NCI-H226 (cell line): Measurements from ENCODE around the gene PRDM16.

Experiments used
- DNase-seq: peaks from one replicate; pipeline ENCODE4 v3.0.0-alpha.2; 2015

PRDM16 gene

DNA sequence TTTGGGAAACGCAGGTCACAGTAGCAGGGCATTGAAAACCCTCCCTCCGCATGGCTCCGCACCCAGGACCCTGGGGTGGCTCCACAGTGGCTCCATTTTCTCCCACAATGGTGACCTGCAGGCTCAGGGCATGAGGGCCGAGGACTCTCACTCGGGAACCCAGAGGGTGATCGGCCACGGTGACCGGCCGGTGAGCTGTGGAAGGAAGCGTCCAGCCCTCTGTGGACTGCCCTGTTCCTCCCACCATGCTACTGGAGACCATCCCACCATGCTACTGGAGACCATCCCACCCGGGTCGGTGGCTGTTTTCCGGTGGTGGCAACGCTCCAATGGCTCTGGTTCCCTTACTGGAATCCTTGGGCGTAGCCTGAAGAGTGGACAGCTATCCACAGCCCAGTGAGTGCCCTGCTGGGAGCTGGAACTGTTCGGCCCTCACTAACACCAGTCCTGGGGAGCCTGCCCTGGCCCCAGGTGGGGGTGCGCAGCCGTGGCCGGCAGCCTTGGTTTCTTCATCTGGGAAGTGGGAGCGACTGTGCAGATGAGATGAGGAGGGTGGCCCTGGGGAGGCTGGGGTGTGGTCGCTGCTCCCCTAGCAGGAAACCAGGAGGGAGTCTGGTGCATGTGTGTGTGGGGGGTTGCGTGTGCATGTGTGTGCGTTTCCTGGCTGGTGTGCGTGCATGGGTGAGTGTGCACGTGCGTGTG lies 59.6 kb downstream of the PRDM16 start:
- DNase-seq, result no peak

DNA sequence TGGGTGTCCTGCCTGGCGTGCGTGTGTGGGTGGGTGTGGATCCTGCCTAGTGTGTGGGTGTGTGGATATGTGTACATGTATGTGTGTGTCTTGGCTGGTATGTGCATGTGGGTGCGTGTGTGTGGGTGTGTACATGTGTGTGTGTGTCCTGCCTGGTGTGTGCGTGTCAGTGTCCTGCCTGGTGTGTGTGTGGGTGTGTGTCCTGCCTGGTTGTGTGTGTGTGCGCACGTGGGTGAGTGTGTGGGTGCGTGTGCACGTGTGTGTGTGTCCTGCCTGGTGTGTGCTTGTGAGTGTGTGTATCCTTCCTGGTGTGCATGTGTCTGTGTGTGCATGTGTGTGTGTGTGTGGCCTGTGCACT lies 60.1 kb downstream of the PRDM16 start:
- DNase-seq, result no peak

DNA sequence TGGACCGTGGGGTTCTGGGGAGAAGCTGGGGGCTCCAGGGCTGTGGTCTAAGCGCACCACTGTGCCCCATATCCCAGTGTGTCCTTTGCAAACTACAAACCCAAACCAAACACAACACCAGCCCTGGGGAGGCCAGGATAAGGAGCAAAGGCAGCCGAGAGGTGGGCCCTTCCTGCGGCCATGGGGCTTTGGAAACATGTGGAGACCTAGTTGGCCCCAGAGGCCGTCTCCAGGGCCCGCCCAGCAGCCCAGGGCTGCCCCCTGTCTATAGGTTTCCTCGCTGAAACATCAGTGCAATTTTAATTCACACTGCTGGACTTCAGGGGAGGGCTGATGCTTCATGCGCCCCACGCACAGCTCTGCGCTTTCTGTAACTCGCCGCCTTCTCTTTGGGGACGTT lies 61.3 kb downstream of the PRDM16 start:
- DNase-seq, result no peak

DNA sequence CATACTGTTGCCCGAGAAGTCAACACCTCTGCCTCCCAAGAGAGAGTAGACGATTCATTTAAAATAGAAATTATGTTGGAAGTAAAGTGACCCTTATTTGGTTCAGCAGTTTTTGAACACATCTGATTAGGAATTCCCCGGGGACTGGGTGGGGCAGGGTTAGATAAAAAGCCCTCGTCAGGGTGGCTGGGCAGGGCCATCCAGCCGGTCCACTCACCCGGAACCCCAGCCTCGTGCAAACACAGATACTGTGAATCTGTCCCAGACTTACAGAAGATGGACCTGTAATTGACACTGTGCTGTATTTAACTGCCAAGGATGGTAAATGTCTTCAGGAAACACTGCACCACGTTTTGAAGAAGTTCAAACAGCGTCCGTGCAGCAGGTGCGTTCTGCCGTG lies 63.7 kb downstream of the PRDM16 start:
- DNase-seq, result no peak

DNA sequence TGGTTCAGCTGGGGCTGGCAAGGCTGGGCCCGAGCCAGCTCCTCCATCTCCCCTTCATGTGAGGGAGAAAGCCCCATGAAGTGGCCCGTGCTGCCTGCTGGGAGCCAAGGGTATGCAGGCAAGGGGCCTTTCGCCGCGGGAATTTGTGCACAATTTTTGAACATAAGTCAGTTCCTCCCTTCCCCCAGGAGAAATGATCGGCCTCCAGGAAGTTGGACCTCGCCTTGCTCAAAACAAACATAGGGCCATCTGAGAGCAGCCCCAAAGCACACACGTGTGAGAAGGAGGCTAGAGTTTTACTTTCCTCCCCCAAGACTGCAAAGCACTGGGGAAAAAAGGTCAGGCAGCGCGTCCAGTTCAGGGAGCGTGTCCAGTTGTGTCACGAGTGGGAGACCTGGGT lies 64.7 kb downstream of the PRDM16 start:
- DNase-seq, result no peak

DNA sequence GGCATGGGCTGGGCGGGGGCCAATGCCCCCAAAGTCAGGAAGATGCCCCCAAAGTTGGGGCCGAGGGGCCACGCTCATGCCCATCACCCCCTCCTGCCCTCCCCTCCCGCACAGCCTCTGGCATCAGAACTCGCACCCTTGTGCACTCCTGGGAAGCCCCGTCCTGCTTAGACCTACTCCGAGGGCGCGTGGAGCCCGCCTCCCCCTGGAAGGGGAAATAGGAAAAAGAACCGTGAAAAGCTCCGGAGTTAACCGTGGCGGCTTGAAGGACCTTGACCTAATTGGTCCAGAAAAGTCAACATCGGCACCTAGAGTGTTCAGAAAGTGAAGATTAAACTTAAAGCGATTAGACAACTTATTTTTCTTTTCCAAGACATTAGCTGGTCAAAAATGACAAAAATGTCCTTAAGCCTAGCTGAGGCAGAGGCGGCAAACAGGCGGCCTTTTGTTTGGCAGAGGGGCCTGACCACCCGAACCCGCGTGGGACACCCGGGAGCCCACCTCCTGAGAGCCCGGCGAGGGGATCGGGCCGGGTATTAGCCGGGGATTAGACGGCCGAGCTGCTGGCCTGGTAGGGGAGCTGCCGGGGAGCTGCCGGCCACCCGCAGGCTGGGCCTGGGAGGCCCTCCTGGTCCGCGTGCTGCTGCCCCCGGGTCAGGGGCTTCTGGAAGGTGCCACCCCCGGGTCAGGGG lies 65.5 kb downstream of the PRDM16 start:
- no peak for DNase-seq

DNA sequence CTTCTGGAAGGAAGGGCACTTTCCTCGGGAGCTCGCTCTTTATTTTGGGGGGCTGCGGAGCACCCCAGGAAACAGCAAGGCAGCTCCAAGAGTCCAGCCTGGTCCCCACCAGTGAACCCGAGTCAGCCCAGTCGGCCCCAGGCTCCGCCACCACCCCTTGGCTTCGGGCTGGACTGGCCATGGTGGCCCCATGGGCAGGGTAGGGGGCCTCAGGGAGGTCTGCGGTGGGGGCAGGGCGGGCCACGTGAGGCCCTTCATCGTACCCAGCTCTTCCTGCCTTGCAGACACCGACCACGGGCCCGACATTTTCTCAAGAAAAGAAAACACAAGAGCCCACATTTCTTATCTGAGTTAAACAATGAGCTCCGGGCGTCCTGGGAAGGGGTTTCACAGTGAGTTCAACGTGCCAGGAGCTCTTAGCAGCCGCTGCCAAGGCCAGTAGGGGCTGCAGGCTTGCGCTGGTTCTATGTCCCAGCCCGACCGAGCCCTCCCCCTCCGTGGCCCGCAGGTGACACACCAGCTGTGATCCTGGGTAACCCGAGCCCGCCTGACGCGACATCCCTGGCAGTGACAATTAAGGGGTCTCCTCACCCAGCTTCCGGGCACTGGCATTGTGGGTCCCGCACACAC lies 66.2 kb downstream of the PRDM16 start:
- no peak for DNase-seq

DNA sequence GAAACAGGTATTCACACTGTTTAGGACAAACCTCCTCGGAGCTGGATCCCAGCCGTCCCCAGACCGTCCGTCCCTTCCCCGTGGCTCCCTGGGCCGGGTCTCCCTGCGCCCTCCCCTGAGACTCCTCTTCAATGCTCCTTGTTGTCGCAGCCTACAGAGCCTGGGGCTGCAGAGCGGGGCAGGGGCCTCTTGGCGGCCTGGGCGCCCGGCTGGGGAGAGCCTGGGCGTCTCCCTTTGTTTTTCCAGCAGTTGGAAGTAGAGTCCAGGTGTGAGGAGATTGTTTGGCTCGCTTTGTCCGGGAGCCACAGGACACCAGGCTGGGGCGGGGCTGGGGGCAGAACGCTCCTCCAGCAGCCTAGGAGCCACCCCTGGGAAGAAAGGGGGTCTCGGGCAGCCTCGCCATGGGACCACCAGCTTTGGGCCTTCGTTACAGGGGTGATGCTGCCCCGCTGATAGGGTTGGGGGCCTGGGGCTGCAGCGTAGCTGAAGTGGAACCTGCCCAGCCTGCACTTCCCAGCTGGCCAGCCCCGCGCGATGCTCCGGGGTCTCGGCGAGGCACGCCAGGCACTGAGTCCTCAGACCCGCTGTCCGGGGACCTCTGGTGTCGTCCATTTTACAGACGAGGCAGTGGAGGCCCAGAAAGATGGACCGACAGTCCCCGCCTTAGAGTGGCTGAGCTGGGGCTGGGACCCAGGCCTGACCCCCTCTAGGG lies 66.9 kb downstream of the PRDM16 start:
- no peak for DNase-seq

DNA sequence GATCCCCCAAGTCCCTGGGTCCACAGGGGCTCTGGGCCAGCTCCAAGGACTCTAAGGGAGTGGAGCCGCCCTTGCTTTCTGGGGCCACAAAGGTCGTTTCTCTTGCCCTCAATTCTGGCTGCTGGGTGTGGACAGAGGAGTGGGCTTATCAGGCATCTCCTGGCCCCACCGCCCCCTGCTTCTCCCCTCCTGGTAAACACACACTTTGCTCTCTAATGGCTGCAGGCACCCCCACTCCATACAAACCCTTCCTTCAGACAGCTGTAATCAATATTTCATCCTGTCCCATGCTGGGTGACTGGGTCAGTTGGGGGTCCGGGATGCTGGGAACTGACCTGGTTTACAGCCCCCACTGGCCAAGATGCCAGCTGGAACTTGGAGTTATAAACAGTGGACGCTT lies 67.5 kb downstream of the PRDM16 start:
- no peak for DNase-seq

DNA sequence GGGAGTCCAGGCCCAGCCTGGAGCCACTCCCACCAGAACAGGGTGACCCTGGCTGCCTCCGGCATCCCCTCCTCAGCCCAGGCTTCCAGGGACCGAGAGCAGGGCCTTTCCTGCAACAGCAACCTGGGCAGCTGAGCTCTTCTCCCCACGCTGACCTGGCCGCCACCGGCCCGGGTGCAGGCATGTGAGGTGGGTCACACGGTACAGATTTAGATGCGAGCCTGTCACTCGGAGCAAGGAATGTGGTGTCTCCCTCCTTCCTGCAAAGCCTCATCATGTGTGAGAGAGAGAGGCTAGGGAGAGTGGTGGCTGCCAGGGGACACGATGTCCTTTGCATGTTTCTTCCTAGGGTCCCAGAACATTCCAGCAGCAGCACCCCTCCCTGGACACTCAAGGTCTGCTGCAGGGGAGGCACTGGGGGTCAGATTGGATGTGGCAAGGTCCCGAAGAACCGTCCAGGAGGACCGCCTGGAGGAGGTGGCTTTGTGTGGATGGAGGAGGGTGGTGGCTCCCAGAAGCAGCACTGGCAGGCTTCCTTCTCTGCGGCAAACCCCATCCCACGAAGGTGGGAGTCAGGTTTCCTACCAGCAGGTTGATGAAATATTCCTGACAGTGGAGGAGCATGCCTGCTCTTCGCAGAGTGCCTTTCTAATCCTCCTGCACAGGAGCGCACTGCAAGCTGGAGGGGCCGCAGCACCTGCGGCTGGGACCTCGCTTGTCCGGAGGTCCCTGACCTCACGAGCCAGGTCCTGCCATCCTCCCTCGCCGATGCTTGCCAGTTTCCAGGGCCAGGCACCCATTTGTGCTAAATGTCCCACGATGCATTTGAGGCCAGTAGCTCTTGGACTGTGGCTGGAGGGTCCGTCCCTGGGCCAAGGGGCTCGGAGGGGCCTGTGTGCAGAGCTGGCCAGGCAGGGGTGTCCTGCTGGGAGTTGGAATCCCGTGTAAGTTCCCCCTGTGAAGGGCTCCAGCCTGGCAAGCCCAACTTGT lies 68.4 kb downstream of the PRDM16 start:
- no peak for DNase-seq

DNA sequence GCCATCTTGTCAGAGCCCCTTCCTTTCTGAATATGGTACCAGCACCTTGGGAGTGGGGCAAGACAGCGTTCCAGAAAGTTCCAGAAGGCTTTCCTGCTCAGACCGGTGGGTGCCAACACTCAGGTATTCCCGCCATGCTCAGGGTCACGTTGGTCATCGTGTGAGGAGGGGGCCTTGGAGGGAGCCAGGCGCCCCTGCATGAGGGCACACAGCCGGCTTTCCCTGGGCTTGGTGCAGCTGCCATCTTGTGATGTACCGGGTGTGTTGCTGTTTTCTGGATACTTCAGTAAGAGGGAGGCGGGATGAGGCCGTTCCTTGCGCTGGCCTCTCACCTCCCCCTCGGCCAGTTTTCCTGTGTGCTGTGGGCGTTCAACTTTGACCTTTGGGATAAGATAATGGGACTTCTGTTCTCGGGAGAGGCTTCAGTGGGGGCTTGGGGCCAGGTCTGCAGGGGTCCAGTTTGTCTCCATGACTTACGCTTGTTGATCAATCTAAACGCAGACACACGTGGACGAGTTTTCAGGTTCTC lies 69.7 kb downstream of the PRDM16 start:
- DNase-seq, result no peak

DNA sequence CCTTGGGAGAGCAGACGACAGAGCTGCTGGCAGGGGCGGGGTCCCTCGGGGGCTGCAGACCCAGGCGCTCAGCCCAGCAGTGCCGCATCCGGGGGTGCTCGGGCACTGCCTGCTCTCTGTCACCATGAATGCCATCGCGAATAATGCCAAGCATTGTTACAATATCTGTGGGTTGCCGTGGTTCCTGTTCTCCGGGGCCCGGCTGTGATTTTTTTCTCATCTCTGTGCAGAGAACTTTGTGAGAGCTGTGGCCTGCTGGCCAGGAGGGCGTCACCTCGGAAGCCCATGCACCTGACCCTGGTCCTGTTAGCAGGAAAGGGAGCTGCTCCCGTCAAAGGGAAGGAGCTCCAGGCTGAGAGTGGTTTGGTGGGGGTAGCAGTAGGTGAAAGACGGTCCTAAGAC lies 70.4 kb downstream of the PRDM16 start:
- DNase-seq, result no peak

DNA sequence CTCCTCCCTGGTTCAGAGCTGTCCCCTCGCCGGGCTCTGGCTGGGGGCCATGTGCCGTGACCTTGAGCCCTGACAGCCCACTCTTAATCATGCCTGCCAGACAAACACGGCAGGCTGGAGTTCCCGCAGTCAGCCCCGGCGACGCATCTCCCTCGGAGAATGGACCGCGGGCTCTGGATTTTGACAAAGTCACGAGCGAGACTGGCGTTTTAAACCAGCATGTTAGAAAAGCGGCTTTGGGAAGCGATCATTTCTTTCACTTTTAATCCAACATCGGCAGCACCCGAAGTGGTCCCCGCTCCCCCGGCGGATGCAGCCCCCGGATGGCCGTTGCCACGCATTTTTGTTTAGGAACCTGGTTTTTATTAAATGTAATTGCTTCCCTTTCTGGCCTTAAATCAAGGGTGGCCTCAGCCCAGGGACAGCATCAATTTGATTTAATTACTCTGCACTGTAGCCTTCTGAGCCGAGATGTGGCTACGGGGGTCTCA lies 70.9 kb downstream of the PRDM16 start:
- DNase-seq, result no peak

DNA sequence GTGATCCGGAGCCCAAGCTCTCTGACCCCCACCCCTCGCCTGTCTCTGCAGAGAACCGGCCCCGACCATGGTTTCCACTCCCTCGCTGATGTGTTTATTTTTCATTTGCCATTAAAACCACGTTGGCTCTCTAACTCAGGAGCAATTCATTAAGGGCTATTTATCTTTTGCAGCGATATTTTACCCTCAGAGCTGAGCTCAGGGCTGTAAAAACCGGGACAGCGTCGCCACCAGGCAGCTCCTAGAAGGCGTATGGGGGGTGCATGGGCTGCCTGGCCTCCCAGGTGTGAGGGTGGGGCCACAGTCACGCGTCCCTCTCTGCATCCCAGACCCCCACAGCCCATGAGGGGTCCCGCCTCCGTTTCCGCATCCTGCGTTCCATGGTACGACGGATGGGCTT lies 71.4 kb downstream of the PRDM16 start:
- no peak for DNase-seq

DNA sequence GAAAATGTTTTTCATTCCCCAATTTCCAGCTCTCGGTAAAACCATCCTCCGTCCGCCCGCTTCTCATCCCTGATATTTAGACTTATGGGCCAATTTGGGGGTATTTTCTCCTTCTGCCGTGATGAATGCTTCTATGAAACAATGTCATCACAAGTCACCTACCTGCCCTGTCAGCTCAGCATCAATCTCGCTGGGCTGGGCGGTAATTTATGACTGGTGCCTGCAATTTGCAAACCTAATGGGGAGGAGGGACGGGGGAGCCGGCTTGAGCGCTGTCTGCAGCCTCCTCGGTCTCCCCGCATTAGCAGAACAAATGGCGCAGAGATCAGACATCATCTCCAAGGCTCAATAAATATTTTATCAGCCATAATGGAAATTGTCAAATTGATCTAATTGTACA lies 72.1 kb downstream of the PRDM16 start:
- DNase-seq, result no peak

DNA sequence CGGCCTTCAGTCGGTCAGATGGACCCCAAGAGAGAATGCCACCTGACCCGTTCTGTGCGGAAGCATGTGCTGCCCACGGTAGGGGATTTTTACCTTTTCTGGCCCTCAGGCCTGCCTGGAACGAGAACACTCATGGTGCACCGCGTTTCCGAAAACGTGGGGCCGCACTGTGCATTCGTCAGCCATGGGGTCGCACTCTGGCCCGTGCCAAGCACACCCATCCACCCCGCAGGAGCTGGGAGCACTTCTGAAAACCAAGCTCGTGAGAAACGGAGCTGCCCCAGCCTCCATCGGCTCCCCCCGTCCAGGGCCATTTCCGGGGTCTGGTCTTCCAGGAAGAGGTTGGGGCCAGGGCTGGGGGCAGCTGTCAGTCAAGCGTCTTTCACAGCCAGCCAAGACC lies 72.8 kb downstream of the PRDM16 start:
- no peak for DNase-seq

DNA sequence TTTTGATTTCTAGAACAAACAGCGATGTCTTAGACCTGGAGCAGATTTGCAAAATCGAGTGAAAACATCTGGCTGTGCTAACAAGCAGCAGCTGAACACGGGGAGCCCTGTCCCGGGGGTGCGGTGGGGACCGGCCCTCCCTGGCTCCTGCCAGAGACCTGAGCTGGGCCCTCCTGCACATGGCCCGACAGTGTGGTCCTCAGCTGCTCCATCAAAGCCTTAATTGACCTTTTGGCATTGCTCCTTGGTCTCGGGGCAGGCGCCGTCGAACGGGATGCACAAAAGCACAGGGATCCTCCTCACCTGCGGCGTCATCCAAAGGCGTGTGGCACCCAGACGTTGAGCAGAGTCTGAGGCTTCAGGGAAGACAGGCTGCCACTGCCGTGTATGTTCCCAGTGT lies 73.2 kb downstream of the PRDM16 start:
- DNase-seq, result no peak

DNA sequence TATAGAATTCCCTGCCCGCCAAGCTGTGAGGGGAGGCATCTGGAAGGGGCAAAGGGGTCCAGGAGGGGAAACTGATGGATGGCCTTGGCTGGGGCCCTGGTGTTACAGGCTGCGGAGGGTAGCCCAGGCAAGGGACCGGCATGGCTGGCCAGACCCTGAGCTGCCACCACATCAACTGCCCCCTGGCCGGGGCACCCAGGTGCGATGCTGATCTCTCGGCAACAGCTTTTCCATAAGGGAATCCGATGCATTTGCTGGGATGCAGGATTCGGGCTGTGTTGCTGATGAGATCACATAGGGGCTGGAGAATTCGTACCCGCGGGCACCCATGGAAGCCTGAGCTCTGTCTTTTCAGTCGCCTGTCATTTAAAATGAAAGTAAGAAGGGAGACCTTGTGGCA lies 73.7 kb downstream of the PRDM16 start:
- DNase-seq, result no peak

DNA sequence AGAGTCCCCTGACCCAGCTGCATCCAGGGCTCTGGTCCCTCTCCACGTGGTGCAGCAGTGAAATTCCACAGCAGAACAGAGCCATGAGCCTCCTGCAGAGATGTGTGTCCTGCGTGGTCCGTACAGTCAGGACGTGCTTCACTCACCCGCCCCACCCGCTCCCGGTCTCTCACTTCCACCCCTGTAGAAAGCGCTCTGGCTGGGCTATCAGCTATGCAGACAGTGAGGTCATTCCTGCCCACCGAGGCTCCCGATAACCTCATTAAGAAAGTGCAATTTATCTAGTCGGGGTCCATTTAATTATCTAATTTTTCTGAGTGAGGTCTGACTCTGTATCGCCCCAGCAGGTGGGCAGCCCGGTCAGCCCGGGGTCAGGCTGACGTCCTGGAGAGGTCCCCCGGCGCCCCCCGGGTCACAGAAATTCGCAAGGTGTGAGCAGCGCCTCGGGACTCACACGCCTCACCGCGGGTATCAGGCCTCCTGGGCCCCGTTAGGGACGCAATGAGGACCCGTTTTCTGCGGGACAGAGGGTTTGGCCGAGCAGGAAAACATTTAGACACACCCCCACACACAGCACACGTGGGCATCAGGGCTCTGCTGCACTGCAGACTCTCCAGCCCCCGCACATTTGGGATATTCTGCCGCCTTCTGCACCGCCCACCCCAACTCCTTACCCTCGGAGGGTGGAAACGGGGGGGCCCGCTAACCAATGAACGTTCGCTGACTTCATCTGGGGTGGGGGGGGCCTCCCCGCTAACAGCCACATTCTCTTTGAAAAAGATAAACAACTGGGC lies 76.7 kb downstream of the PRDM16 start:
- DNase-seq, result no peak

DNA sequence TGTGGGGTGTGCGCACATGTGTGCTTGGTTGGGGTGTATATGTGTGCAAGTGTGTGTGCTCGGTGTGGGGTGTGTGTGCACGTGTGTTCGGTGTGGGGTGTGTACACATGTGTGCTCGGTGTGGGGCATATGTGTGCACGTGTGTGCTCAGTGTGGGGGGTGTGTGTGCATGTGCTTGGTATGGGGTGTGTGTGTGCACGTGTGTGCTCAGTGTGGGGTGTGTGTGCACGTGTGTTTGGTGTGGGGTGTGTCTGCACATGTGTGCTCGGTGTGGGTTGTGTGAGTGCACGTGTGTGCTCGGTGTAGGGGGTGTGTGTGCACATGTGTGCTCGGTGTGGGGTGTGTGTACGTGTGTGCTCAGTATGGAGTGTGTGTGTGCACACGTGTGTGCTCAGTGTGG lies 77.5 kb downstream of the PRDM16 start:
- DNase-seq, result no peak

DNA sequence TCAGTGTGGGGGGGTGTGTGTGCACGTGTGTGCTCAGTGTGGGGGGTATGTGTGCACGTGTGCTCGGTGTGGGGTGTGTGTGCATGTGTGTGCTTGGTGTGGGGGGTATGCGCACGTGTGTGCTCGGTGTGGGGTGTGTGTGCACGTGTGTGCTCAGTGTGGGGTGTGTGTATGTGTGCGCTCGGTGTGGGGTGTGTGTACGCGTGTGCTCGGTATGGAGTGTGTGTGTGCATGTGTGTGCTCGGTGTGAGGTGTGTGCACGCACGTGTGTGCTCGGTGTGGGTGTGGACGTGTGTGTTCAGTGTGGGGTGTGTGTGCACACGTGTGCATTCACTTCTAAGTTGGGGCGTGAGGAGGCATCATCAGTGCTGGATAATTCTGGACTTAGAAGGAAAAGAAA lies 77.9 kb downstream of the PRDM16 start:
- DNase-seq, result no peak
